Endothelial cell of umbilical vein (primary cell): ENCODE data around the gene INTS11.

Source experiments
- CTCF ChIP-seq, 2 donors: IDR thresholded peaks; 1 replicate in 1 of 2; 2 replicates in 1 of 2; pipeline ENCODE4 v1.5.1; 2011; ENCODE audit warnings: low read length in 2 of 2, mild to moderate bottlenecking in 2 of 2, moderate library complexity in 2 of 2, control low read depth in 1 of 2, inconsistent platforms in 1 of 2, low read depth in 1 of 2; ENCODE audit not compliant: insufficient read depth in 1 of 2; ENCODE audit errors: extremely low read depth in 1 of 2
- EZH2 ChIP-seq: IDR thresholded peaks from 2 replicates; pipeline ENCODE4 v1.6.1; 2012; ENCODE audit warnings: borderline replicate concordance, low read depth, mild to moderate bottlenecking, moderate library complexity, low read length, inconsistent platforms; ENCODE audit not compliant: severe bottlenecking
- FOS ChIP-seq: IDR thresholded peaks from 2 replicates; pipeline ENCODE4 v1.6.1; 2011; ENCODE audit warnings: mild to moderate bottlenecking, low read length, moderate library complexity, borderline replicate concordance; ENCODE audit not compliant: insufficient read depth
- JUN ChIP-seq: IDR thresholded peaks from 2 replicates; pipeline ENCODE4 v1.6.1; 2011; ENCODE audit warnings: borderline replicate concordance, low read depth; ENCODE audit not compliant: insufficient read length, insufficient read depth
- MAX ChIP-seq: IDR thresholded peaks from 2 replicates; pipeline ENCODE4 v1.6.1; 2011; ENCODE audit not compliant: insufficient read depth, insufficient read length
- POLR2AphosphoS5 ChIP-seq: IDR thresholded peaks from 2 replicates; pipeline ENCODE4 v1.6.1; 2012; ENCODE audit warnings: low read depth, mild to moderate bottlenecking, control low read depth, low read length, moderate library complexity; ENCODE audit not compliant: insufficient read depth

DNA sequence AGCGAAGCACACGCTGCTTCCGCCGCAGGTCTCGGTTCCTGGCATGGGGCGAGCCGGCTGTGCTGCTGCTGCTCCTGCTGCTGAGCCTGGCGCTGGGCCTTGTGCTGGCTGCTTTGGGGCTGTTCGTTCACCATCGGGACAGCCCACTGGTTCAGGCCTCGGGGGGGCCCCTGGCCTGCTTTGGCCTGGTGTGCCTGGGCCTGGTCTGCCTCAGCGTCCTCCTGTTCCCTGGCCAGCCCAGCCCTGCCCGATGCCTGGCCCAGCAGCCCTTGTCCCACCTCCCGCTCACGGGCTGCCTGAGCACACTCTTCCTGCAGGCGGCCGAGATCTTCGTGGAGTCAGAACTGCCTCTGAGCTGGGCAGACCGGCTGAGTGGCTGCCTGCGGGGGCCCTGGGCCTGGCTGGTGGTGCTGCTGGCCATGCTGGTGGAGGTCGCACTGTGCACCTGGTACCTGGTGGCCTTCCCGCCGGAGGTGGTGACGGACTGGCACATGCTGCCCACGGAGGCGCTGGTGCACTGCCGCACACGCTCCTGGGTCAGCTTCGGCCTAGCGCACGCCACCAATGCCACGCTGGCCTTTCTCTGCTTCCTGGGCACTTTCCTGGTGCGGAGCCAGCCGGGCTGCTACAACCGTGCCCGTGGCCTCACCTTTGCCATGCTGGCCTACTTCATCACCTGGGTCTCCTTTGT lies 9.2 kb upstream of the INTS11 start:
- TF ChIP-seq EZH2 (no peak), CTCF (IDR thresholded peaks at IDR 0.05; ENCODE audit: extremely low read depth in 1 of 2, insufficient read depth in 1 of 2, low read depth in 1 of 2, low read length in 2 of 2) (no peak), JUN (no peak), FOS (no peak), MAX (no peak), POLR2AphosphoS5 (no peak)
